ENCODE data around the gene HDAC4.

- no peak for TF ChIP-seq CTCF (IDR thresholded peaks at IDR 0.05)
- no peak for TF ChIP-seq EP300 (IDR thresholded peaks at IDR 0.05)
- TF ChIP-seq POLR2AphosphoS5 (IDR thresholded peaks at IDR 0.05), result no peak
These were observed 363.8 kb downstream of the HDAC4 start for GRCh38 chr2:239036819-239037558.
